ENCODE data around the gene RNF146. TPM values are rescaled to one million over a fixed set of nuclear protein-coding genes. Genes with fewer than 3 reads are reported as not detected.

RNF146 gene
- total RNA-seq, 1 experiment from 2014 or later = 31.3 TPM

DNA sequence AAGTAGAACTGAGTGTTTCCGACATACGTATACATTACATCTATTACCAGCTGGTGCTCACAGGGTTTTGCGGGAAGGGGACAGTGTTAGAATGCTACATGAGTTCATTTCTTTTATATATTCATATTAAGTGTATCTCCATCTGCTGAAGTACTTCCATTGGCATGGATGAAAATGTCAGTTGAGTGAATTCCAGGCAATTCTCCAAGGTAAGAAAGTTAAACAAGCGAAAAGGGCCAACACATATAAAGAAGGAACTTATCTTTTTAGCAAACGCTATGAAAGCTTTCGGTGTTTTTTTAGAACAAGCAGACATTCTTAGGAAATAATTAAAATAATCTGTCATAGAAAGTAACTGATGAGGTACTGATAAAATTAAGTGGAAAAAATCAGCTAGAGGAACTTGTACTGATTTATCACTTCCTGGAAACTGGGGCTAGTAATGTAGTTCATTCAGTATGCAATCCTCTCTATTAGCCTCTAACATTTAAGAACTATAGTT lies 34.6 kb downstream of the RNF146 start:
- DNase-seq = no peak
- Mint-ChIP-seq H3K9me3 (ENCODE audit: unreplicated experiment) (no peaks in the 10 kb centered on the region), H3K27me3 (ENCODE audit: insufficient read depth, unreplicated experiment) (no peaks in the 10 kb centered on the region), H3K27ac (ENCODE audit: unreplicated experiment) (no peak overlapping the region), H3K36me3 (ENCODE audit: insufficient read depth, unreplicated experiment) (peaks cover 15% of the 10 kb centered on the region), H3K4me3 (ENCODE audit: unreplicated experiment) (no peak overlapping the region), H3K4me1 (ENCODE audit: low read depth, unreplicated experiment) (peaks cover 16% of the 10 kb centered on the region)
- Histone ChIP-seq H3K27me3 (replicated peaks; ENCODE audit: control insufficient read depth, insufficient read depth, low read length) (no peaks in the 10 kb centered on the region), H3K36me3 (ENCODE audit: control insufficient read depth, insufficient read depth, low read length) (no peaks in the 10 kb centered on the region), H3K4me3 (ENCODE audit: low read depth, low read length) (no peak overlapping the region), H3K4me1 (peaks cover 11% of the 10 kb centered on the region; the same call in 1 of the 2 replicates), H3K9me3 (peaks cover 4% of the 10 kb centered on the region; the same call in 1 of the 2 replicates)
- POLR2A ChIA-PET = interaction anchor here (0.6 to 0.7 kb wide), 2 partner anchors 41 to 80 kb away, joined by 3 read pairs; no protein-coding TSS in a partner anchor
- intact Hi-C loops (cut with micrococcal nuclease; ENCODE audit: unreplicated experiment) = loop anchor here (5.0 kb wide), 1 partner anchor 236 kb away; no protein-coding TSS in a partner anchor
- BruUV-seq (replicated peaks) = no TSS peak
- CTCF ChIA-PET = interaction anchor here (1.3 kb wide), 1 partner anchor 119 kb away, joined by 4 read pairs; no protein-coding TSS in a partner anchor
- TF ChIP-seq, protein P1, sequence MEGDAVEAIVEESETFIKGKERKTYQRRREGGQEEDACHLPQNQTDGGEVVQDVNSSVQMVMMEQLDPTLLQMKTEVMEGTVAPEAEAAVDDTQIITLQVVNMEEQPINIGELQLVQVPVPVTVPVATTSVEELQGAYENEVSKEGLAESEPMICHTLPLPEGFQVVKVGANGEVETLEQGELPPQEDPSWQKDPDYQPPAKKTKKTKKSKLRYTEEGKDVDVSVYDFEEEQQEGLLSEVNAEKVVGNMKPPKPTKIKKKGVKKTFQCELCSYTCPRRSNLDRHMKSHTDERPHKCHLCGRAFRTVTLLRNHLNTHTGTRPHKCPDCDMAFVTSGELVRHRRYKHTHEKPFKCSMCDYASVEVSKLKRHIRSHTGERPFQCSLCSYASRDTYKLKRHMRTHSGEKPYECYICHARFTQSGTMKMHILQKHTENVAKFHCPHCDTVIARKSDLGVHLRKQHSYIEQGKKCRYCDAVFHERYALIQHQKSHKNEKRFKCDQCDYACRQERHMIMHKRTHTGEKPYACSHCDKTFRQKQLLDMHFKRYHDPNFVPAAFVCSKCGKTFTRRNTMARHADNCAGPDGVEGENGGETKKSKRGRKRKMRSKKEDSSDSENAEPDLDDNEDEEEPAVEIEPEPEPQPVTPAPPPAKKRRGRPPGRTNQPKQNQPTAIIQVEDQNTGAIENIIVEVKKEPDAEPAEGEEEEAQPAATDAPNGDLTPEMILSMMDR (IDR thresholded peaks at IDR 0.05; ENCODE audit: insufficient read depth in 1 of 2, low read depth in 1 of 2, low read length in 1 of 2, severe bottlenecking in 1 of 2, unreplicated experiment in 1 of 2) = no peak

DNA sequence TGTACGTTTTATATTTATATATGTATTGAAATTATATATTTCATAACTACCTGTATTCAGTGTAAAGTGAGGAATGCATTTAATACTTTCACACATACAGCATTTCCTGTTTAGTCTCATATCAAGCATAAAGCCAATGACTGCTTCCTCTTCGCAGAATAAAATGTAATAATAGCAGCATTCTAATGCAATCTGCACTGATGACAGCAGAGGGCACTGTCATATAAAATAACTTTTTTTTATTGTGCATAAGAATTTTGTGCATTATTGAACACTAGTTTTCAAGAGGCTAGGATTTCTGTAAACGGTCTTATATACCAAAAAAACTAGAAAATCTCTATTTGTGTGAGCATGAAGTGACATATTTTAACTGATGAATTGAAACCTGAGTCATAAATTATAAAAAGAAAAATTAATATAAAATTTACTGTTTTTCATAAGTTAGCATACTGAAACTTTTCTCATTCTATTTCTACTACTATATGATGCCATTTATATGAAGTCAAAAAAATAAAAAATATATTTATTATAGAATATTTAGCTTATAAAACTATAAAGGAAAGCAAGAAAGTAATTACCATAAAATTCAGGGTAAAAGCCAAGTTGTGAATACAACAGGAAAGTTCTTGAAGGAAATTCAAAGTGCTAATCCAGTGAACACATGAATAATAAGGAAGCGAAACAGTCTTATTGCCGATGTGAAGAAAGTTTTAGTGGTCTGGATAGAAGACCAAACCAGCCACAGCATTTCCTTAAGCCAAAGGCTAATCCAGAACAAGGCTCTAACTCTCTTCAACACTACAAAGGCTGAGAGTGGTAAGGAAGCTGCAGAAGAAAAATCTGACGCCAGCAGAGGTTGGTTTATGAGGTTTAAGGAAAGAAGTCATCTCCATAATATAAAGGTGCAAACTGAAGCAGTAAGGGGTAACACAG lies 36.3 kb downstream of the RNF146 start:
- Histone ChIP-seq H3K4me1 (no peaks in the 10 kb centered on the region), H3K9me3 (no peaks in the 10 kb centered on the region), H3K27me3 (replicated peaks; ENCODE audit: control insufficient read depth, insufficient read depth, low read length) (no peaks in the 10 kb centered on the region), H3K4me3 (ENCODE audit: low read depth, low read length) (no peak overlapping the region), H3K36me3 (ENCODE audit: control insufficient read depth, insufficient read depth, low read length) (no peaks in the 10 kb centered on the region)
- CTCF ChIA-PET = interaction anchor here (1.2 kb wide), 1 partner anchor 118 kb away, joined by 5 read pairs; no protein-coding TSS in a partner anchor
- POLR2A ChIA-PET = no interaction called here
- H3K9me3 Mint-ChIP-seq (ENCODE audit: unreplicated experiment) = peaks cover 5% of the 10 kb centered on the region
- peaks cover 11% of the 10 kb centered on the region for H3K36me3 Mint-ChIP-seq (ENCODE audit: insufficient read depth, unreplicated experiment)
- peaks cover 6% of the 10 kb centered on the region for H3K4me1 Mint-ChIP-seq (ENCODE audit: low read depth, unreplicated experiment)
- H3K27ac Mint-ChIP-seq (ENCODE audit: unreplicated experiment) = no peak overlapping the region
- intact Hi-C loops (cut with micrococcal nuclease; ENCODE audit: unreplicated experiment) = loop anchor here (1.0 to 5.0 kb wide), 4 partner anchors 40 to 234 kb away; partner anchors contain the start of gene ECHDC1
- peak in 1 of 2 experiments; percentile 34 for DNase-seq
- H3K4me3 Mint-ChIP-seq (ENCODE audit: unreplicated experiment) = no peak overlapping the region
- BruUV-seq (replicated peaks) = no TSS peak
- H3K27me3 Mint-ChIP-seq (ENCODE audit: insufficient read depth, unreplicated experiment) = no peaks in the 10 kb centered on the region
- TF ChIP-seq, protein P1 (IDR thresholded peaks at IDR 0.05; ENCODE audit: insufficient read depth in 1 of 2, low read depth in 1 of 2, low read length in 1 of 2, severe bottlenecking in 1 of 2, unreplicated experiment in 1 of 2) = peak; percentile 56 to 76

DNA sequence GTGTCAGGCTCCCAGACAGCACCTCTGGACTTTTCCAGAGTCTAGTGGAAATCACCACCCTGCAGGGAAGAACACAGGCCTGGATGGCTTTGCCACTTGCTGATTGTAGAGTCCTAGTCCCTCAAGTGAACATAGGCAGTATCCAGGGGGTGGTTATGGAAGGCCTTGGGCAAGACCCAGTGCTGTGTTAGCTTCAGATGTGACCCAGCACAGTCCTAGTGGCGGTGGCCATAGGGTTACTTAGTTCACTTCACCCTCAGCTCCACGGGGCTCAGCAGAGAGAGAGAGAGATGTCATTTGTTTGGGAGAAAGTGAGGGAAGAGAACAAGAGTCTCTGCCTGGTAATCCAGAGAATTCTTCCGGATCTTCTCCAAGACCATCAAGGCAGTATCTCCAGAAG lies 37.3 kb downstream of the RNF146 start:
- H3K9me3 ChIP-seq = 0 out of 2 replicates have a peak, but pooled peaks cover 7% of the 10 kb centered on the region
- no peaks in the 10 kb centered on the region for H3K4me1 ChIP-seq
- CTCF ChIA-PET = interaction anchor here (1.2 kb wide), 1 partner anchor 117 kb away, joined by 5 read pairs; no protein-coding TSS in a partner anchor
- intact Hi-C loops (cut with micrococcal nuclease; ENCODE audit: unreplicated experiment) = loop anchor here (2.0 to 5.0 kb wide), 3 partner anchors 39 to 233 kb away; partner anchors contain the start of gene ECHDC1
- H3K27me3 Mint-ChIP-seq (ENCODE audit: insufficient read depth, unreplicated experiment) = no peaks in the 10 kb centered on the region
- no peaks in the 10 kb centered on the region for H3K36me3 ChIP-seq (ENCODE audit: control insufficient read depth, insufficient read depth, low read length)
- H3K9me3 Mint-ChIP-seq (ENCODE audit: unreplicated experiment) = peaks cover 15% of the 10 kb centered on the region
- POLR2A ChIA-PET = no interaction called here
- H3K4me3 ChIP-seq (ENCODE audit: low read depth, low read length) = no peak overlapping the region
- H3K27ac Mint-ChIP-seq (ENCODE audit: unreplicated experiment) = no peak overlapping the region
- no peak for DNase-seq
- BruUV-seq (replicated peaks) = no TSS peak
- no peak overlapping the region for H3K4me3 Mint-ChIP-seq (ENCODE audit: unreplicated experiment)
- peaks cover 18% of the 10 kb centered on the region for H3K36me3 Mint-ChIP-seq (ENCODE audit: insufficient read depth, unreplicated experiment)
- TF ChIP-seq, protein P1 (IDR thresholded peaks at IDR 0.05; ENCODE audit: insufficient read depth in 1 of 2, low read depth in 1 of 2, low read length in 1 of 2, severe bottlenecking in 1 of 2, unreplicated experiment in 1 of 2) = no peak
- H3K4me1 Mint-ChIP-seq (ENCODE audit: low read depth, unreplicated experiment) = peaks cover 5% of the 10 kb centered on the region
- H3K27me3 ChIP-seq (replicated peaks; ENCODE audit: control insufficient read depth, insufficient read depth, low read length) = no peaks in the 10 kb centered on the region
